Neuronal stem cell (in vitro differentiated cells): ENCODE results near the gene ARHGEF4.

Source experiments
- DNase-seq: peaks from one replicate; pipeline ENCODE4 v3.0.0-alpha.2; 2013; ENCODE audit warnings: low spot score
- H2AFZ ChIP-seq: one replicate; pipeline ENCODE4 v1.6.1; 2013; ENCODE audit warnings: mild to moderate bottlenecking, low read length, inconsistent platforms
- H2AK5ac ChIP-seq: 2 replicates; pipeline ENCODE4 v1.6.1; 2013; ENCODE audit warnings: low read depth, mild to moderate bottlenecking, inconsistent platforms, low read length, moderate library complexity, mixed read lengths
- H2BK120ac ChIP-seq: 2 replicates; pipeline ENCODE4 v1.6.1; 2013; ENCODE audit warnings: low read depth, mild to moderate bottlenecking, inconsistent platforms, low read length, moderate library complexity, mixed read lengths
- H2BK12ac ChIP-seq: one replicate; pipeline ENCODE4 v1.6.1; 2013; ENCODE audit warnings: low read length, inconsistent platforms
- H2BK15ac ChIP-seq: 2 replicates; pipeline ENCODE4 v1.6.1; 2013; ENCODE audit warnings: mild to moderate bottlenecking, low read length, inconsistent platforms, mixed read lengths
- H2BK5ac ChIP-seq: one replicate; pipeline ENCODE4 v1.6.1; 2013; ENCODE audit warnings: inconsistent platforms, mild to moderate bottlenecking, low read length, moderate library complexity
- H3K14ac ChIP-seq: one replicate; pipeline ENCODE4 v1.6.1; 2013; ENCODE audit warnings: low read length, inconsistent platforms
- H3K18ac ChIP-seq: 2 replicates; pipeline ENCODE4 v1.6.1; 2013; ENCODE audit warnings: low read length, inconsistent platforms
- H3K23ac ChIP-seq: 2 replicates; pipeline ENCODE4 v1.6.1; 2013; ENCODE audit warnings: low read depth, mild to moderate bottlenecking, mixed read lengths, low read length, inconsistent platforms; ENCODE audit not compliant: poor library complexity
- H3K27ac ChIP-seq: replicated peaks from 3 replicates; pipeline ENCODE4 v1.5.1; 2013; ENCODE audit warnings: low read length, inconsistent platforms
- H3K27me3 ChIP-seq, 3 experiments: 2 replicates each; pipeline ENCODE4 v1.6.1; 2013; ENCODE audit warnings: low read length in 3 of 3, mild to moderate bottlenecking in 2 of 3, inconsistent platforms in 1 of 3, low read depth in 1 of 3, mixed read lengths in 1 of 3, moderate library complexity in 1 of 3; ENCODE audit not compliant: control insufficient read depth in 3 of 3, insufficient read depth in 3 of 3
- H3K36me3 ChIP-seq, 2 donors: replicated peaks in 1 of 2; 2 replicates each; pipeline ENCODE4 v1.6.1; 2013; ENCODE audit warnings: low read length in 2 of 2; ENCODE audit not compliant: control insufficient read depth in 2 of 2, insufficient read depth in 2 of 2
- H3K4ac ChIP-seq: 2 replicates; pipeline ENCODE4 v1.6.1; 2013; ENCODE audit warnings: inconsistent platforms, mild to moderate bottlenecking, low read length, moderate library complexity
- H3K4me1 ChIP-seq, 2 donors: 1 replicate in 1 of 2; 2 replicates in 1 of 2; pipeline ENCODE4 v1.6.1; 2013; ENCODE audit warnings: low read length in 2 of 2, low read depth in 1 of 2; ENCODE audit not compliant: control insufficient read depth in 2 of 2, insufficient read depth in 1 of 2
- H3K4me2 ChIP-seq: one replicate; pipeline ENCODE4 v1.6.1; 2013; ENCODE audit warnings: mild to moderate bottlenecking, low read length, inconsistent platforms; ENCODE audit not compliant: insufficient read depth, poor library complexity, severe bottlenecking
- H3K4me3 ChIP-seq, 2 donors: 2 replicates each; pipeline ENCODE4 v1.5.1; 2013; ENCODE audit warnings: low read length in 2 of 2, mild to moderate bottlenecking in 2 of 2, inconsistent platforms in 1 of 2, moderate library complexity in 1 of 2
- H3K79me1 ChIP-seq: one replicate; pipeline ENCODE4 v1.6.1; 2013; ENCODE audit warnings: low read depth, mild to moderate bottlenecking, inconsistent platforms, low read length, moderate library complexity
- H3K9ac ChIP-seq: one replicate; pipeline ENCODE4 v1.6.1; 2013; ENCODE audit warnings: mild to moderate bottlenecking, low read depth, low read length, inconsistent platforms; ENCODE audit not compliant: poor library complexity
- H3K9me3 ChIP-seq, 2 donors: replicated peaks in 1 of 2; 2 replicates each; pipeline versions ENCODE3 to v1.6.1; 2013; ENCODE audit warnings: low read length in 2 of 2, mild to moderate bottlenecking in 2 of 2, inconsistent platforms in 1 of 2, low read depth in 1 of 2, mixed read lengths in 1 of 2, moderate library complexity in 1 of 2; ENCODE audit not compliant: control insufficient read depth in 2 of 2, insufficient read depth in 1 of 2
- H4K8ac ChIP-seq: one replicate; pipeline ENCODE4 v1.6.1; 2013; ENCODE audit warnings: low read depth, mild to moderate bottlenecking, inconsistent platforms, low read length, moderate library complexity
- H4K91ac ChIP-seq: one replicate; pipeline ENCODE4 v1.6.1; 2013; ENCODE audit warnings: low read length, low read depth, mild to moderate bottlenecking, inconsistent platforms; ENCODE audit not compliant: poor library complexity
- WGBS, 2 donors: extraction: QIAGEN DNeasy Blood & Tissue Kit; methylation state at CpG; one replicate each; pipeline ENCODE4 v1.1.7; 2013; ENCODE audit warnings: missing lambda C conversion rate in 2 of 2, mixed read lengths in 1 of 2; ENCODE audit not compliant: insufficient read length in 2 of 2, insufficient replicate concordance in 1 of 2; ENCODE audit errors: extremely low coverage in 2 of 2; 5-methylcytosine and 5-hydroxymethylcytosine counted together

ARHGEF4 gene

DNA sequence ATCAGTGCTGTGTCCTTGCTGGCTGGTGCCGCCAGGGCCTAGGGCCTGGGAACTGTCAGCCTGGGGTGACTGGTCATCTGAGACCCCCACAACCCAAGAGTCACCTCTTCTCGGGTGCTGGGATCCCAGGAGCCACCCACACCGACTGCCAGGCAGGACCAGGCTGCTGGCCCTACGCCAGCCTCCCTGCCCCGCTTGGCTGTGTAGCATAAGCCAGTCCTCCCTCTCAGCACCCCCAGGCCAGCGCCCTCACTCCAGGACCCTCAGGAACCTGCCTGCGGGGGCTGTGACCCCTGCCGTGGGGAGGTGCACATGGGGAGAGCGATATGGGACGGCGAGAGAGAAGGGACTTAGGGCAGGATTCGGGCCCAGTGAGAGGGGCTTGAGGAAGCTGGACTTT is 9.5 kb downstream of the ARHGEF4 start:
- H3K18ac ChIP-seq: peak overlapping the region; percentile 54
- no peak overlapping the region for H2AFZ ChIP-seq
- no peaks in the 10 kb centered on the region for H3K9me3 ChIP-seq
- no peak overlapping the region for H2BK5ac ChIP-seq
- H4K91ac ChIP-seq: no peak overlapping the region
- H3K4me1 ChIP-seq: peaks cover 0 to 14% of the 10 kb centered on the region in 2 donors
- DNase-seq: no peak
- peak overlapping the region; percentile 24 for H3K9ac ChIP-seq
- H3K27ac ChIP-seq: no peak overlapping the region
- H2BK120ac ChIP-seq: no peak overlapping the region
- H2AK5ac ChIP-seq: peak overlapping the region; percentile 73
- H3K79me1 ChIP-seq: no peaks in the 10 kb centered on the region
- no peaks in the 10 kb centered on the region for H3K36me3 ChIP-seq
- H2BK12ac ChIP-seq: peak overlapping the region; percentile 8
- no peak overlapping the region for H3K14ac ChIP-seq
- H3K27me3 ChIP-seq: peaks cover 0 to 7% (median 0%) of the 10 kb centered on the region in 3 experiments
- no peak overlapping the region for H3K4me2 ChIP-seq
- no peak overlapping the region for H3K4ac ChIP-seq
- peak overlapping the region; percentile 32 for H2BK15ac ChIP-seq
- H3K4me3 ChIP-seq: no peak overlapping the region
- no peak overlapping the region for H3K23ac ChIP-seq
- H4K8ac ChIP-seq: no peak overlapping the region
- no CpG with 5 or more reads among the region's 12 CpGs for WGBS, 2 donors

DNA sequence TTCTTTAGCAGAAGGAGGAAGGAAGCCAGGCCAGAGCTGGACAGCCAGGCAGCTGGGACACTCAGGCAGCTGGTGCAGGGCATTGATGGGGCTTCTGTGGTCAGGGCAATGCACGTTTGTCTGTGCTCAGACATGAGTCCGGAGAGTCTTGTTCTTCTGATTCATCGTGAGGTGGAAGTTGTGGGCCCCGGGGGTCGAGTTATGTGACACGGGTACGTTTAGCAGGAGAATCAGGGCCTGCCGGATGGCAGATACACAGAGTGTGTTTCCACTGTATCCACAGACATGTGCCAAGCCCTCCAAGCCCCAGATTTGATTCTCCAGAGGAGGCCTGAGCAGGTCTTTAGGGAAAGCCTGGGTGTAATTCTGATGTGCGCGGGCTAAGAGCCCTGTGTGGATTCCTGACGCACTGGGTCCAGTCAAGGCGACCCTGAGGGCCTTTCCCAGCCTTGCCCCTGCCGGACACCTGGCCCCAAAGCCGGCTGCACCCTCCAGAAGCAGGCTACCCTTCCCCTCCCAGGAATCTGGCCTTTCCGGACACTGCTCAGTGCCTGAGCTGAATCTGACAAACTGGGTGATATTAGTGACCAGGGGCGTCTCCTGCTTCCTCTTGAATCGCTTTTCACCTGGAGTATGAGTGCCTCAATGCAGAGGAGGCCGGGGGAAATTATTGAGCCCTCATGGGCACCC is 10.1 kb downstream of the ARHGEF4 start:
- Histone ChIP-seq H3K9ac (peak overlapping the region; percentile 24), H2AK5ac (peak overlapping the region; percentile 73), H3K27me3 (peaks cover 0 to 7% (median 0%) of the 10 kb centered on the region in 3 experiments), H3K9me3 (no peaks in the 10 kb centered on the region), H3K4me2 (no peak overlapping the region), H3K4me1 (peaks cover 0 to 14% of the 10 kb centered on the region in 2 donors), H3K14ac (no peak overlapping the region), H3K18ac (peak overlapping the region; percentile 85), H3K79me1 (no peaks in the 10 kb centered on the region), H3K4me3 (no peak overlapping the region), H3K27ac (no peak overlapping the region), H2AFZ (no peak overlapping the region), H2BK15ac (peak overlapping the region; percentile 32), H3K36me3 (no peaks in the 10 kb centered on the region), H4K8ac (no peak overlapping the region), H4K91ac (no peak overlapping the region), H2BK120ac (no peak overlapping the region), H2BK5ac (no peak overlapping the region), H3K23ac (no peak overlapping the region), H2BK12ac (peak overlapping the region; percentile 8), H3K4ac (no peak overlapping the region)
- no CpG with 5 or more reads among the region's 18 CpGs for WGBS, 2 donors
- DNase-seq: no peak

DNA sequence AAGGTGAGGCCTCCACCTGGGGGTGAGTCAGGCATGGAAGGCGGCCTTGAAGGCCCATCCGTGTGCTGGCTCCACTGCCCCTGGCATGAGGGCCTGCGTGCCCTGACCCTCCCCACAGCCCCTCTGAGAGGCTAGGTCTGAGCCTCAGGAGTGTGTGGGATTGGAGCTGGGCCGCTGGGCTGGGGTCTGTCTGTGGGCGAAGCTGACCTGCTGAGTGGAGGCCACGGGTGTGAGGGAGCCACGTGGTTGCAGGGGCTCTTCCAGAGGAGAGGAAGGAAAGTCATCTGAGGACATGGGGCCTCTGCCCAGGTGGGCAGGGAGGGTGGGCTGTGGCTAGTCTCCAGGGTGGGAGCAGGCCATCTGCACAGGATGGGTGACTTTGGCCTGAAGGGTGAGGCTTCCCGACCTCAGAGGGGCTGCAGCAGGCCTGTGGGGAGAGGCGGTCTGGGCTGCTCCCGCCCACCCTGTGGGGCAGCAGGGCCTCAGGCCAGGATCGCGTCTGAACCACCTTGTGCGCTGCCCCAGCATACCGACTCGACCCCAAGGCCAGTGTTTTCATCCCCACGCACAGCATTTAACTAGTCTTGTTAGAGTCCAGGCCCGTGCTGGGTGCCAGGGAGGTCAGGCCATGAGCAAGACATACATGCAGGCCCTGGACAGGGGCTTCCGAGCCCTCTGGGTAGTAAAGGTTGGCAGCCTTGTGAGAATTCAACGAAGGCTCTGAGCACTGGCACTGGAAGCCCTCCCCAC is 11.2 kb downstream of the ARHGEF4 start:
- Histone ChIP-seq H2AK5ac (peak overlapping the region; percentile 15), H2BK5ac (peak overlapping the region; percentile 61), H3K79me1 (no peaks in the 10 kb centered on the region), H3K4ac (peak overlapping the region; percentile 69), H2BK15ac (peak overlapping the region; percentile 86), H2AFZ (no peak overlapping the region), H2BK12ac (peak overlapping the region; percentile 65), H3K9me3 (no peaks in the 10 kb centered on the region), H3K9ac (peak overlapping the region; percentile 52), H3K23ac (peak overlapping the region; percentile 62), H2BK120ac (peak overlapping the region; percentile 40), H3K18ac (peak overlapping the region; percentile 76), H3K14ac (peak overlapping the region; percentile 25), H3K4me2 (no peak overlapping the region), H4K91ac (no peak overlapping the region), H4K8ac (no peak overlapping the region), H3K36me3 (no peaks in the 10 kb centered on the region), H3K27ac (no peak overlapping the region), H3K4me1 (peaks cover 0 to 13% of the 10 kb centered on the region in 2 donors), H3K4me3 (no peak overlapping the region), H3K27me3 (peaks cover 0 to 7% (median 0%) of the 10 kb centered on the region in 3 experiments)
- WGBS, 2 donors: no CpG with 5 or more reads among the region's 19 CpGs
- no peak for DNase-seq
